Retinal pigment epithelial cell (primary cell): ENCODE measurements around the gene IQCC.
A peak's percentile ranks its signal among the peaks of the same experiment; 100 is the strongest.
"Not testable (repeated sequence)": the region's sequence is repeated elsewhere in the genome, so short reads cannot be mapped to it uniquely, and the experiment has no call there.

Experiments
- DNase-seq: peaks from one replicate; pipeline ENCODE4 v3.0.0-alpha.2; 2010; ENCODE audit warnings: low read depth
- H3K4me3 ChIP-seq: 2 replicates; pipeline ENCODE4 v1.5.1; 2011; ENCODE audit warnings: mild to moderate bottlenecking, low read length, control low read depth, moderate library complexity
- CTCF ChIP-seq: conservative IDR thresholded peaks from 2 replicates; pipeline ENCODE4 v1.5.1; 2011; ENCODE audit warnings: low read depth, low read length, control low read depth, inconsistent platforms

The IQCC gene

GRCh38 chr1:32205401-32206370 lies at the start of gene IQCC:
IQCC (plus strand) TSS chr1:32205671; CDS start chr1:32205682, 11 bp downstream.
- TF ChIP-seq CTCF = peak; percentile 20
- H3K4me3 ChIP-seq = peak within 1 kb of the TSS; percentile 79
- no peak for DNase-seq

GRCh38 chr1:32159189-32159588 lies 46.3 kb upstream of the IQCC start:
- DNase-seq = no peak
- TF ChIP-seq CTCF = no peak
- no peak overlapping the region for H3K4me3 ChIP-seq

- DNase-seq = no peak
- TF ChIP-seq CTCF = no peak
- H3K4me3 ChIP-seq = no peak overlapping the region
Measured at GRCh38 chr1:32163405-32163804, 42.1 kb upstream of the IQCC start.

- not testable (repeated sequence) for DNase-seq
Measured at GRCh38 chr1:32165633-32166032, 39.8 kb upstream of the IQCC start.

GRCh38 chr1:32170991-32171390 lies 34.5 kb upstream of the IQCC start:
- no peak overlapping the region for H3K4me3 ChIP-seq
- DNase-seq = no peak
- no peak for TF ChIP-seq CTCF

More at GRCh38 chr1:32165633-32166032, 39.8 kb upstream of the IQCC start:
- H3K4me3 ChIP-seq = not testable (repeated sequence)

GRCh38 chr1:32172621-32173245 lies 32.7 kb upstream of the IQCC start:
- no peak overlapping the region for H3K4me3 ChIP-seq
- TF ChIP-seq CTCF = no peak
- DNase-seq = no peak

GRCh38 chr1:32178380-32179192 lies 26.9 kb upstream of the IQCC start:
- TF ChIP-seq CTCF = no peak
- no peak overlapping the region for H3K4me3 ChIP-seq
- no peak for DNase-seq
